GOT3 (cell line): ENCODE results near the gene TELO2.
A peak's percentile ranks its signal among the peaks of the same experiment; 100 is the strongest.
"Not testable (repeated sequence)": the region's sequence is repeated elsewhere in the genome, so short reads cannot be mapped to it uniquely, and the experiment has no call there.

Experiments used
- DNase-seq: peaks from one replicate; lab custom pipeline; 2025; ENCODE audit warnings: mixed read lengths; lab: John Stamatoyannopoulos, UW

Gene TELO2

GRCh38 chr16:1457489-1458245 is 35.5 kb upstream of the TELO2 start:
- DNase-seq, result no peak

GRCh38 chr16:1458336-1458976 is 34.7 kb upstream of the TELO2 start:
- no peak for DNase-seq

GRCh38 chr16:1458977-1459341 is 34.2 kb upstream of the TELO2 start:
- DNase-seq, result no peak

DNA sequence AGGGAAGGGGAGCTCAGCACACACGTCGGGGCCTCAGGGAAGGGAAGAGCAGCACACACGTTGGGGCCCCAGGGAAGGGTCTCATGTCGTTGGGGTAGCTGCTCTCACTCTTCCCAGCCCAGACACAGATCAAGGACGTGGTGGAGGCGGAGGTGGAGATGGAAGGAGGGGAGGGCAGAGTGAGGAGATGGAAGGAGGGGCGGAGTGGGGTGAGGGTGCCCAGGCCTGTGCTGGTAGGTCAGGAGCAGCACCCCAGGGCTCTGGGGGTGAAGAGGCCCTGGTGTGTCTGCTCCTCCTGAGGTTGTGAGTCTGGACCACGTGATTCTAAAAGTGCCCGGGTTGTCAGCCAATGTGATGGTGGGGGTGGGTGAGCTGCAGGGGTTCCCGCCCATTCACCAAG is 33.2 kb upstream of the TELO2 start:
- no peak for DNase-seq

GRCh38 chr16:1460602-1461138 is 32.5 kb upstream of the TELO2 start:
- DNase-seq, result no peak

GRCh38 chr16:1461146-1461545 is 32.0 kb upstream of the TELO2 start:
- no peak for DNase-seq

GRCh38 chr16:1464196-1464893 is 28.8 kb upstream of the TELO2 start:
- DNase-seq, result no peak

DNA sequence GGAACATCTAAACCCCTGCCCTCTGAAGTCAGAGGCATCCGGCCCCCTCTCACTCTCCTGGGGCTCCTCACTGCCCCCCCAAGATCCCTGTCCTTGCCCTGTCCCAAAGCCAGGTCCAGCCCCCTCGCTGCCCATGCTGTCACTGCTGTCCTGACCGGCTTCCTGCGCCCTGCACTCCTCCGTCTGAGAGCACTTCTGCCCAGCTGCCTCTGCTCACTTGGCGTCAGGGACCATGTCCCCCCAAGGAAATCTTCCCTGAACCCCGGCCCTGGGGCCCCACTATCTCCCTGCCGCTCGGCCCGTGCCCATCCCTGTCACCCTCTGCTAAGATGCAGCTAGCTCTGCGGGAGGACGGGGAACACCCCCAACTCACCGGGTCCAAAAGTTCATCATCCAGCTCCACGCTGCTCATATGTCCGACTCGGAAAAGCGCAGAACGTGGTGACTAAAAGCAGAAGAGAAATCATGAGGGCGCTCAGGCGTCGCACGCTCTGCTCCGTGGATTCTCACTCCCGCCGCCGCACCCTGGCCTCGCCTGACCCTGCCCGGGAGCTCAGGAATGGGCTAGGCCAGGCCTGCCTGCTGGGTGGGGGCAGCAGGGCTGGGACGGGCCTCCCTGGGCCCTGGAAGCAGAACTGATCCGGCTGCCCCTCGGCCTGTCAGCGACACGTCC is 28.1 kb upstream of the TELO2 start:
- no peak for DNase-seq

DNA sequence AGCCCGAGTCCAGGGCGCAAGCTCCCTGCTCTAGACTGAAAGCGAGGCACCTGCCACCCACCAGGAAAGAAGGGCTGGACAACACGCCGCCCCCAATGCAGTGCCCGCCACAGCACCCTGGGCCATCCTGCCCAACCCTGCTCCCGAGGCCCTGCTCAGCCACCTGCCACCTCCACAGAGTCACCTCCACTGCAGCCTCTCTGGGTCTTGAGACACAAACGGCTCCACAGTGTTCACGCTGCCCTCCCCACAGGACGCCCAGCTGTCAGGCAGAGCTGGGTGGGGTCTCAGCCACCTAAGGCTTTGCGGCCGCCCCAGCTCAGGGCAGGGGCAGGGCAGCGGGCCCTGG is 27.6 kb upstream of the TELO2 start:
- no peak for DNase-seq

DNA sequence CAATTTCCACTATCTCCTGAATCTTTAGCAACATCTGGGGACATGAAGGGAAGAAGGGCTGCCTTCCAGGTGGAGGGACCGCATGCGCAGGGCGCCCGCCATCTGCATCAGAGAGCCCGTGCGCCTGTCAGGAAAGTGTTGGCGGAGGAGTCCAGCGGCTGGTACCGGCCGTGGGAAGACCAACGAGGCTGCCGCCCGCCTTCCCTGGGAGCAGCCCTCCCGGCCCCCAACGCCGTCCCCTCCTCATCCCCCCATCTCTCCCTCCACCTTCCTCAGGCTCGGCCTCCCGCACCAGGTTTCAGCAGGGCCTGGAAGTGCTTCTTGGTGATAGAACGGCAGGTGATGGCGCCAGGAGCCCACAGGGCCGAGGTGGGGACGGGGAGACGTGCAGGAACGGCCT is 27.1 kb upstream of the TELO2 start:
- no peak for DNase-seq

GRCh38 chr16:1466968-1467521 is 26.1 kb upstream of the TELO2 start:
- DNase-seq, result no peak

DNA sequence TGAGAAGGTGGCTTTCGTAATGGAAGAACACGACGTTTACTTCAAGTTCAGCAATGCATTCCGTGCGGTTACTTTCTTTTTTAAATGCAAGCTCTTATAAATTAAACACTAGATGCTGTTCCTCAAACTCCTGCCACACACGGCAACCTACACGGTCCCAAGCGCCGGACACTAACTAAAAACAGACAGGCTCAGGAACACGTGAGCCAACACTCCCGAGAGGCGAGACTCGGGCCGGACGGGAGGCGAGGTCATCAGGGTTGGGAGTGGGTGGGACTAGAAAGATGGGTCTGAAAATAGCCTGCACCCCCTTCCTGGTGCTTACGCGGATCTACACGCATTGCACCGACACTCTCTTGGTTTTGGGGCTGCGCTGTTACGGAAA is 24.7 kb upstream of the TELO2 start:
- DNase-seq, result no peak

DNA sequence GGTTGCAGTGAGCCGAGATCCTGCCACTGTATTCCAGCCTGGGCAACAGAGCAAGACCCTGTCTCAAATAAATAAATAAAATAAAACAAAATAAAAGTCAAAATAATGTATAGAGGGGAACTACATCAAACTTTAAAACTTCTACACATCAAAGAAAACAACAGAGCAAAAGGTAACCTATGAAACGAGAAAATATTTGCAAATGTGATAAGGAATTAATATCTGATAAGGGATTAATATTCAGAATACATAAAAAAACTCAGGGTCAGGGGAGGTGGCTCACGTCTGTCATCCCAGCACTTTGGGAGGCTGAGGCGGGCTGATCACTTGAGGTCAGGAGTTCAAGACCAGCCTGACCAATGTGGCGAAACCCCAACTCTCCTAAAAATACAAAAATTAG is 24.0 kb upstream of the TELO2 start:
- not testable (repeated sequence) for DNase-seq

GRCh38 chr16:1469693-1470201 is 23.4 kb upstream of the TELO2 start:
- DNase-seq, result no peak

GRCh38 chr16:1470481-1471251 is 22.5 kb upstream of the TELO2 start:
- DNase-seq, result no peak

- DNase-seq, result no peak
These were observed 21.5 kb upstream of the TELO2 start for GRCh38 chr16:1471569-1472194.

DNA sequence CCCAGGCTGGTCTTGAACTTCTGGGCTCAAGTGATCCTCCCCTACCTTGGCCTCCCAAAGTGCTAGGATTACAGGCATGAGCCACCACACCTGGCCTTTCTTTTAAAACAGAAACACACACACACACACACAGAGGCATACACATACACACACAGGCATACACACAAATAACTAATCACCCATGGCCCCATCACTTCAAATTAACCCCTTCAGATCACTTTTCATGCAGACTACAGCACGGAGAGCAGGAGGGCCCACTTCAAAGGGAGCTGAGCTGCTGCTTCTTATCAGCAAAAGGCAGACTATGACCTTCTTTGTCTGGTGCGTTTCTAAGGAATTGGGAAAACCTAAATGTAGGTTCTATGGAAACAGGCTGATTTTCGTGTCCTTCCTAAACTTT is 20.2 kb upstream of the TELO2 start:
- no peak for DNase-seq

DNA sequence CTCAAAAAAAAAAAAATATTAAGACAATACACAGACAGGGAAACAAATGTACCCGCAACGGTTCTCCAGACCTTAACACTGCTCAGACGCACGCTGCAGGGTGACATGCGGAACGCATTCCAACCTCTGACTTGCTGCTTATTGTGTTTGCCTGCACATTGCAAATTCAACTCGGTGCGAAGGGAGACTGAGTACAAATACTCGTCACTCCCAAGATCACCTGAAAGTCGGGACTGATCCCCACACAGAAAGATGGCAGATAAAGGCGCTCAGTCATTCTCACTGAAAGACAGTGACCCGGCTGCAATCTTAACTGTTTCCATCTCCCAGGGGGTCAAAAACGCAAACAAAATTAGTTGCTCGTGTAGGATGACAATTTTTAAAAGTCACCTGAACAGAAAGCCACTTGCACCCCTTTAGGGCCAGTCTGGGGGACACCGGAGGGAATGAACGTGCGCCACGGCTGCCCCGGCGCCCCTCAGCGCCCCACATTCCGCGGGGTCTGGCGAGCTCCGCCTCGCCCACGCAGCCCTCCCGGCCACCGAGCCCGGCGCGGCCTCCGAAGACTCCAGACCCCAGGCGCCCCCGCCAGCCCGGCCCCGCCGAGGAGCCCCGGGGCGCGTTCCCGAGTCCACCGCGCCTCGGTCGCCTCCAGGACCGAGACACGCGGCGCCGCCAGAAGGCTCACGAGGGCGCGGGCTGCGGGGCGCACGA is 18.9 kb upstream of the TELO2 start:
- DNase-seq, result no peak

GRCh38 chr16:1474796-1475551 is 18.2 kb upstream of the TELO2 start, which contains the start of gene CLCN7:
CLCN7 (minus strand) TSS chr16:1475028; CDS start chr16:1474974, 54 bp downstream.
- peak; percentile 33 for DNase-seq
